Measurements from ENCODE around the gene POLN.

The POLN gene

GRCh38 chr4:2142630-2143427 is 99.1 kb downstream of the POLN start:
- no peak overlapping the region for H3K4me3 Mint-ChIP-seq
- intact Hi-C loops (cut with micrococcal nuclease) = no loop called here
- H3K27ac Mint-ChIP-seq = no peak overlapping the region

GRCh38 chr4:2141762-2142451 is 100.0 kb downstream of the POLN start:
- Mint-ChIP-seq H3K27ac (no peak overlapping the region), H3K4me3 (no peak overlapping the region), H3K9me3 (no peaks in the 10 kb centered on the region), H3K4me1 (ENCODE audit: low read depth) (peaks cover 9% of the 10 kb centered on the region), H3K36me3 (ENCODE audit: low read depth) (no peaks in the 10 kb centered on the region), H3K27me3 (peaks cover 30% of the 10 kb centered on the region)
- intact Hi-C loops (cut with micrococcal nuclease) = no loop called here

More at GRCh38 chr4:2142630-2143427, 99.1 kb downstream of the POLN start:
- peaks cover 25% of the 10 kb centered on the region for H3K27me3 Mint-ChIP-seq
- no peaks in the 10 kb centered on the region for H3K36me3 Mint-ChIP-seq (ENCODE audit: low read depth)
- H3K4me1 Mint-ChIP-seq (ENCODE audit: low read depth) = peaks cover 9% of the 10 kb centered on the region
- no peaks in the 10 kb centered on the region for H3K9me3 Mint-ChIP-seq

DNA sequence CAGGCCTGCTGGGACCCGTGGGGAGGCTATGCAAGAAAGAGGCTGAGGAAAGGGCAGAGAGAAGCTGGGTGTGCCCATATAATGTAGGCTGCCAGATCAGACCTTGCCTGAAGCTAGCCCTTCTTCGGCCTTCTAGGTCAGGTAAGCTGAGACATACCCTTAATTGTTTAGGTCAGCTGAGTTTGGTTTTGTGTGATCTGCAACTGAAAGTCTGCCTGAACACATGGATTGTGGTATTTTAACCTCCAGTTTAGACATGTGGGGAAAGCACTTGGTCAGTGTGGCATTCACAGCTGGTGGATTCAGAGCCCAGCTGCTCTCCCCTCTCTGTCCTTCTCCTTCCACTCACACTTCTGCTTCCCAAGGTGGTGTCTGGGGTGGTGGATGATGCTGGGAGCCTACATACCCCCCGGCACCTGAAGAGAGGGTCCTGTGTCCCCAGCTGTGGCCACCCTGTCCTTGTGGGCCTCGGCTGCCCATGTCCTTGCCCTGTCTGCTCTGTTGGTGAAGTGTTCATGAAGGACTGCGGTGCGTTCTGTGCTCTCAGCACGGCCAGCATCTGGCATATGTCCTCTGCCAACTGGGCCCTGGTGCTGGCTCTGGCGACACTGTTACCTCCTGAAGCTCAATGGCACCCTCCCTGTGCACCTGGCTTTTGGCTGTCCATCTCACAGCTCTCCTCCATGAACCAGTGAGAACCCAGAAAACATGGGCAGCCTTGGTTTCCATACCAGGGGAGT is 100.7 kb downstream of the POLN start:
- intact Hi-C loops (cut with micrococcal nuclease) = no loop called here
- Mint-ChIP-seq H3K27me3 (peaks cover 37% of the 10 kb centered on the region), H3K4me3 (no peak overlapping the region), H3K9me3 (no peaks in the 10 kb centered on the region), H3K27ac (no peak overlapping the region), H3K4me1 (ENCODE audit: low read depth) (peaks cover 10% of the 10 kb centered on the region), H3K36me3 (ENCODE audit: low read depth) (no peaks in the 10 kb centered on the region)

- Mint-ChIP-seq H3K4me3 (no peak overlapping the region), H3K27ac (no peak overlapping the region), H3K9me3 (no peaks in the 10 kb centered on the region), H3K36me3 (ENCODE audit: low read depth) (no peaks in the 10 kb centered on the region), H3K4me1 (ENCODE audit: low read depth) (peaks cover 30% of the 10 kb centered on the region), H3K27me3 (peaks cover 51% of the 10 kb centered on the region)
- intact Hi-C loops (cut with micrococcal nuclease) = no loop called here
These were observed 102.9 kb downstream of the POLN start for GRCh38 chr4:2138846-2139500.

DNA sequence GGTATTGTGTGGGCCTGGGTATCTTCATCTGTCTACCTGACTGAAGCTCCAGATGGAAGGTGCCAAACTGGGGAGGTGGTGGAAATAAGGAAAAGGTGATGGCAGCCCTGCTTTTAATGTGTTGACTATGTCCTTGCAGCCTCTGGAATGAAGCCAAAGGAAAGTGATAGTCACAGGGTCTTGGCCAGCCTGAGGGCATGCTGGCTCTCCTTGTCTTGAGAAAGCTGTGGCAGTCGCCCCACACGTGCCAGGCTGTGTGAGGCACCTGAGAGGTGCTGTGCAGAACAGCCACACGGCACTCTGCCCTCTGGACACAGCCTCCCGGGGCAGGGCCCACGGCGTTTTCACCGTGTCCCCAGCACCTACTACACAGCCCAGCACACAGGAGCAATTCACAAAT is 105.2 kb downstream of the POLN start:
- Mint-ChIP-seq H3K27me3 (peaks cover 52% of the 10 kb centered on the region), H3K4me1 (ENCODE audit: low read depth) (peaks cover 22% of the 10 kb centered on the region), H3K36me3 (ENCODE audit: low read depth) (no peaks in the 10 kb centered on the region), H3K9me3 (peaks cover 11% of the 10 kb centered on the region), H3K27ac (no peak overlapping the region), H3K4me3 (no peak overlapping the region)
- intact Hi-C loops (cut with micrococcal nuclease) = no loop called here

DNA sequence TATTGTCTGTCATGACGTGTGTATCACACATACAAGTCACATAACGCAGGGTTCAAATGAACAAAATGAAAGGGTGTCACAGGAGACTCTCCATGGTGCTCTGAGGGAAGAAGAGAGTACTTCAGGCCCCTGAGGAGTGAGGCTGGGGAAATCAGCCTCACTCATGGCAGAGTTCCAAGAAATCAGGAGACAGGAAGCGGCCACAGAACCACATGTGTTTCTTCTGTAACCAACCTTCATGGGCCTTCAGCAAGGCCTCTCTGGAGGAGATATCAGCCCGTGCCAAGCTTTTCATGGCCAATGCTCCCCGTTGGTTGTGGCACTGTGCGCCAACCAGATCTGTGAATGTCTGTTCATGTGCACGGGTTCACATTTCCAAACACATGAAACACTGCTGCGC is 106.8 kb downstream of the POLN start:
- H3K9me3 Mint-ChIP-seq = peaks cover 16% of the 10 kb centered on the region
- H3K36me3 Mint-ChIP-seq (ENCODE audit: low read depth) = no peaks in the 10 kb centered on the region
- peaks cover 52% of the 10 kb centered on the region for H3K27me3 Mint-ChIP-seq
- no peak overlapping the region for H3K27ac Mint-ChIP-seq
- intact Hi-C loops (cut with micrococcal nuclease) = no loop called here
- no peak overlapping the region for H3K4me3 Mint-ChIP-seq
- peaks cover 22% of the 10 kb centered on the region for H3K4me1 Mint-ChIP-seq (ENCODE audit: low read depth)

DNA sequence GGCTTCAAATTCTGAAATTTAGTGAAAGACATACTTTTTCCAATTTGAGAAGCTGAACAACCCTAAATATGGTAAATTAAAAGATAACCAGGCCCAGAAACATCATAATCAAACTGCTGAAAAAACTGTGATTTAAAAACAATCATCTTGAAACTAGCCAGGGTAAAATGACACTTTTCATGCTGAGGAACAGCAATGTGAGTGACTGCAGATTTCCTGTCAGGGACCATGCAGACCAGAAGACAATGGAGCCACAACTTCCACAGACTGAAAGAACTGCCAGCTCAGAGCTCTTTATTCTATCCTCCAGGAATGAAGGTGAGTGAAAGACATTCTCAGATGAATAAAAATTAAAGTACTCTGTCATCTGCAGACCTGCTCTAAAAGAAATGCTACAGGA is 109.5 kb downstream of the POLN start:
- Mint-ChIP-seq H3K36me3 (ENCODE audit: low read depth) (no peaks in the 10 kb centered on the region), H3K27me3 (peaks cover 40% of the 10 kb centered on the region), H3K27ac (no peak overlapping the region), H3K4me3 (no peak overlapping the region), H3K4me1 (ENCODE audit: low read depth) (peaks cover 22% of the 10 kb centered on the region), H3K9me3 (peaks cover 16% of the 10 kb centered on the region)
- intact Hi-C loops (cut with micrococcal nuclease) = no loop called here

GRCh38 chr4:2127609-2128332 is 114.2 kb downstream of the POLN start:
- H3K36me3 Mint-ChIP-seq (ENCODE audit: low read depth) = no peaks in the 10 kb centered on the region
- H3K27ac Mint-ChIP-seq = no peak overlapping the region
- H3K4me1 Mint-ChIP-seq (ENCODE audit: low read depth) = no peaks in the 10 kb centered on the region
- peaks cover 18% of the 10 kb centered on the region for H3K27me3 Mint-ChIP-seq
- intact Hi-C loops (cut with micrococcal nuclease) = no loop called here
- peaks cover 16% of the 10 kb centered on the region for H3K9me3 Mint-ChIP-seq
- H3K4me3 Mint-ChIP-seq = no peak overlapping the region

DNA sequence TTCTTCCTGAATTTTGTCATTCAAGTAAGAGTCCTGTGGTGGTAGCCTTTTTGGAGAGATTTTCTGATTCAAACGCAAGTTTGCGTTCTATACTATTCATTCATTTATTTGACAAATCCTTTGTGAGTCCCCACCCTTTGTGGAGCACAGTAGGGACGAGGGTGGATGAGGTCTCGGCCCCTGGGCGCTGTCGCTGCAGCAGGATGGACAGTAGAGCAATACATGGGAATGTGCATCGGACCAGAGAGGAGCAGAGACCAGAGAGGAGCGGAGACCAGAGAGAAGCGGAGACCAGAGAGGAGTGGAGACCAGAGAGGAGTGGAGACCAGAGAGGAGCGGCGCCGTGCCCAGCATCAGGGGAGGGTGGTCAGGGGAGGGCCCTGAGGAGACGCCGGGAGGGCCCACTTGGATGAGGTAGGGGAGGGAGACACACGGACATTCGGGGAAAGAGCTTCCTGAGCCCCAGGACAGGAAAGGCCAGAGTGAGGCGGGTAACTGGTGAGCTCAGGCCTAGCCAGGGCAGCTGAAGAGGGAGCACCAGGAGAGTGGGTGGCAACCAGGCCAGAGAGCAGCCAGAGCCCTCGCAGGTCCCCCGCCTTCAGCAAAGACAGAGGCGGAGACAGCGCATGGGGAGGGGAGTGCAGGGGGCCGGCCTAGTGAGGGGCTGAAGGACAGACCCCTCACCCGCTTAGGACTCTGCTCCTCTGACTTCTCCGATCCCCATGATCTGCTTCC is 115.4 kb downstream of the POLN start:
- Mint-ChIP-seq H3K27ac (no peak overlapping the region), H3K4me1 (ENCODE audit: low read depth) (no peaks in the 10 kb centered on the region), H3K9me3 (peaks cover 3% of the 10 kb centered on the region), H3K36me3 (ENCODE audit: low read depth) (no peaks in the 10 kb centered on the region), H3K4me3 (no peak overlapping the region), H3K27me3 (peaks cover 22% of the 10 kb centered on the region)
- intact Hi-C loops (cut with micrococcal nuclease) = no loop called here

DNA sequence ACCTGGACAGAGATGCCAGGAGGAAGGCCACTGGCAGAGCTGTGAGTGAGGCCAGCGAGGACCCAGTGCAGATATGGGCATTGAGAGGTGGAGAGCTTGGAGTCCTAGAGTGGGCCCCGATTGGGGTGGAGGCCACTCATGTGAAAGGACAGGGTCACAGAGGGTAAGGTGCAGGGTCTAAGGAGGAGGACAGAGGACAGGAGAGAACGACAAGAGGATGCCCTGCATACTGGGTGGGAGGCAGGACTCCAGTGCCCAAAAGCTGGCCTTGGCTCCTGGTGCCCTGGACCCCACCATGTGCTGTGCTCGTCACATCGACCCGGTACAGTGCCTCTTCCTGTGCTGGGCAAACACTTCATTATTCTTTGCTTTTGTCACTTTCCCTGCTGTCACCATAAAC is 116.1 kb downstream of the POLN start:
- H3K9me3 Mint-ChIP-seq = no peaks in the 10 kb centered on the region
- intact Hi-C loops (cut with micrococcal nuclease) = no loop called here
- no peak overlapping the region for H3K27ac Mint-ChIP-seq
- H3K27me3 Mint-ChIP-seq = peaks cover 24% of the 10 kb centered on the region
- H3K36me3 Mint-ChIP-seq (ENCODE audit: low read depth) = no peaks in the 10 kb centered on the region
- no peaks in the 10 kb centered on the region for H3K4me1 Mint-ChIP-seq (ENCODE audit: low read depth)
- no peak overlapping the region for H3K4me3 Mint-ChIP-seq

DNA sequence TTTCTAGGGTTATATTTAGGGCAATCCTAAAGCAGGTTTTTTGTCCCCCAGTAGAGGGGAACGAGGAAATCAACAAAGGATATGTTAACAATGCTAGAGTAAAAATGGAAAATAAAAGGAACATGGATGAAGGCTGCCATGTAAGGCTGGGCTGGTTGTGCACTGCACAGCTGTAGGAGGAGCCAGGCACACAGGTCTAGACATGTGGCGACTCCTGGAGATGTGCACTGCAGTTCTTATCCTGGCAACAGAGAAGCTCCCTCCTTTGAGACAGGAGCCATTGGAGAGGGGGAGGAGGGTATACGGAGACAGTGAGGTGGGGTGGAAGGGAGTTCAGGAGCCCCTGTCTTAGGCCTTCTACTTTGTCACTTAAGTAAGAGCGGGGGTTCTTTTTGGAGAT is 116.9 kb downstream of the POLN start:
- intact Hi-C loops (cut with micrococcal nuclease) = no loop called here
- Mint-ChIP-seq H3K27me3 (peaks cover 27% of the 10 kb centered on the region), H3K9me3 (no peaks in the 10 kb centered on the region), H3K4me3 (no peak overlapping the region), H3K36me3 (ENCODE audit: low read depth) (no peaks in the 10 kb centered on the region), H3K4me1 (ENCODE audit: low read depth) (no peaks in the 10 kb centered on the region), H3K27ac (no peak overlapping the region)

DNA sequence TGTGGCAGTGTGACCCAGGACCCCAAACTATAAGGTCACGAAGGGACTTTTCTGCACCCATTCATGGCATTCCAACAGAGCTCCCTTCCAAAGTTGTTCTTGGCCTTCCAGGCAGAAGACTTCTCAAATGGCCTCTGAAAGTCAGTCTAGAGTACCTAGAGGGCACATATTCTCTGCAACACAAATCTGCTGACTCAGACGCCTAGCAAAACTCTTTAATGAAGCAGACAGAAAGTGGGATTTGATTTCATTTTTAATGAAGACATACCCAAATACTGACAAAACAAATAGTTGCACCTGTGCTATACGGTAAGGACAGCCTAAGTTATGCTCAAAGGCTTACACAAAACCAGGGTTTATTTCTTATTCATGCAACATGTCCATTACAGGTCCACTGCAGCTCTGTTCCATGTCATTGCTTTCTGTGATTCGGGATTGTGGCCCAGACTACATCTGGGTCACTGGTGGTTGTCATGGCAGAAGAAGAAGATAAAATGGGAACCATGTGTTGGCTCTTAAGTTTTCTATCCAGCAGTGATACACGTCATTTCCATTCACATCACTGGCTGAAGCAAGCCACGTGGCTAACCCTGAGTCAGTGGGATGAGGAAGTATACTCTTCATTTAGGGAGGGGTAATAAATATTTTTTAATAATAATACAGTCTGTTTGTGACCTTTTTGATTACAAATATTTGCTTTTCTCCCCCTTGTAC is 125.1 kb downstream of the POLN start:
- intact Hi-C loops (cut with micrococcal nuclease) = no loop called here
- Mint-ChIP-seq H3K4me3 (no peak overlapping the region), H3K9me3 (no peaks in the 10 kb centered on the region), H3K36me3 (ENCODE audit: low read depth) (no peaks in the 10 kb centered on the region), H3K27me3 (peaks cover 39% of the 10 kb centered on the region), H3K4me1 (ENCODE audit: low read depth) (no peaks in the 10 kb centered on the region), H3K27ac (no peak overlapping the region)
